ENCODE results near the gene SYNGAP1. TPM values are rescaled to one million over a fixed set of nuclear protein-coding genes. Genes with fewer than 3 reads are reported as not detected.
A peak's percentile ranks its signal among the peaks of the same experiment; 100 is the strongest.

SYNGAP1 gene
- total and polyA plus RNA-seq, 2 of the 8 experiments (the other 6 are each of a cell fraction or from before 2014, with no cell fraction given): 31.0 to 101 TPM

DNA sequence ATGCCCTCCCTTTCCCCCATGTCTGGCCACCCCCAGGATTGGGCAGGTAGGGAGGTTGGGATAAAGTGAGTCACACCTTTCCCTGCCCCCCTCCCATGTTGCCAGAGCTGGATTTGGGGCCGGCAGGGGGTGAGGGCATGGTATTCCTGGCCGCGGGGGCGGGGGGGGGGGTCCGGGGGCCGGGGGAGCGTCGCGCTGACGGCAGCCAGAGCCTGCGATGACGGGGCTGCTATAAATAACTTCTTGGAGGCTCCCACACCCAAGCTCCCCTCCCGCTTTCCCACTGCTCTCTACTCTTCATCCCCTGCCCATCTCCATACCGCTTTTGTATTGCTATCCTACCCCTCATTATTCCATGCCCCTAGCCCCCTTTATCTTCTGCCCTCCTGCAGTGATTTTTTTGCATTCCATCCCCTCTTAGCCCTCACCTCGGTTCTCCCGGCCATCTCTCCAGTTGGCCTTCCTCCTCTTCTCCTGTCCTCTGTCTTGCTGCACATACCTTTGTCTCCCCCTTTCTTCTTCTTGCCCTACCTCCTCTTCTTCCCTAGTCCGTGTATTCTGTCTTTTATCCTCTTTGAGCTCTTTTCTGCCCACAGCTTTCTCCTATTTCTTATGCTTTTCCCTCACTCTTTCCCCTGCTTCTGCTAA is 13.8 kb downstream of the SYNGAP1 start (continued):
- no peak for TF ChIP-seq PHF8 (conservative IDR thresholded peaks at IDR 0.05; ENCODE audit: low read depth, low read length)
- TF ChIP-seq JUN (IDR thresholded peaks at IDR 0.05; ENCODE audit: low read depth, low read length): no peak
- no peak for TF ChIP-seq SRF (IDR thresholded peaks at IDR 0.05; ENCODE audit: low read depth, low read length)
- TF ChIP-seq CEBPB (IDR thresholded peaks at IDR 0.05; ENCODE audit: low read depth, low read length): no peak
- no peak for TF ChIP-seq RFX5 (IDR thresholded peaks at IDR 0.05; ENCODE audit: borderline replicate concordance, low read depth, low read length)
- no peak for TF ChIP-seq EP300 (IDR thresholded peaks at IDR 0.05; ENCODE audit: borderline replicate concordance in 1 of 2, low read depth in 2 of 2, low read length in 2 of 2)
- no peak for TF ChIP-seq SUZ12 (IDR thresholded peaks at IDR 0.05; ENCODE audit: low read length)
- TF ChIP-seq CTBP2 (IDR thresholded peaks at IDR 0.05; ENCODE audit: borderline replicate concordance, insufficient read depth, insufficient read length, low read length): no peak
- peak; percentile 62 for TF ChIP-seq POLR2AphosphoS5 (IDR thresholded peaks at IDR 0.05; ENCODE audit: low read depth, low read length)
- no peak for TF ChIP-seq CBX5 (IDR thresholded peaks at IDR 0.05; ENCODE audit: low read depth, low read length)
- TF ChIP-seq SAP30 (IDR thresholded peaks at IDR 0.05; ENCODE audit: insufficient read depth, insufficient replicate concordance, low read length): no peak
- TF ChIP-seq KDM4A (IDR thresholded peaks at IDR 0.05; ENCODE audit: low read depth, low read length, severe bottlenecking): no peak
- no peak for TF ChIP-seq HDAC2 (IDR thresholded peaks at IDR 0.05; ENCODE audit: borderline replicate concordance in 1 of 2, low read depth in 2 of 2, low read length in 2 of 2)
- TF ChIP-seq, protein P1, sequence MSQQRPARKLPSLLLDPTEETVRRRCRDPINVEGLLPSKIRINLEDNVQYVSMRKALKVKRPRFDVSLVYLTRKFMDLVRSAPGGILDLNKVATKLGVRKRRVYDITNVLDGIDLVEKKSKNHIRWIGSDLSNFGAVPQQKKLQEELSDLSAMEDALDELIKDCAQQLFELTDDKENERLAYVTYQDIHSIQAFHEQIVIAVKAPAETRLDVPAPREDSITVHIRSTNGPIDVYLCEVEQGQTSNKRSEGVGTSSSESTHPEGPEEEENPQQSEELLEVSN (IDR thresholded peaks at IDR 0.05): no peak
- TF ChIP-seq SP4 (IDR thresholded peaks at IDR 0.05; ENCODE audit: low read length): 0 out of 2 replicates have a peak, but pooled peaks have one; percentile 25
